D721Med (cell line): ENCODE results near the gene ZFHX3.

Experiments
- DNase-seq: peaks from one replicate; pipeline ENCODE4 v3.0.0; 2011; ENCODE audit warnings: low spot score; ENCODE audit not compliant: insufficient read length
- FAIRE-seq: peaks from 2 replicates; lab custom pipeline; 2011; peaks lifted over from hg19 to GRCh38; lab: Jason Lieb, UNC
- TF ChIP-seq, protein P1 (sequence below): IDR thresholded peaks from 2 replicates; pipeline ENCODE4 v1.5.1; 2012; ENCODE audit warnings: mild to moderate bottlenecking, control low read depth; ENCODE audit not compliant: insufficient read depth; ENCODE audit errors: missing control alignments

Gene ZFHX3

GRCh38 chr16:72838951-72839350 lies 209.0 kb downstream of the ZFHX3 start:
- TF ChIP-seq, protein P1, sequence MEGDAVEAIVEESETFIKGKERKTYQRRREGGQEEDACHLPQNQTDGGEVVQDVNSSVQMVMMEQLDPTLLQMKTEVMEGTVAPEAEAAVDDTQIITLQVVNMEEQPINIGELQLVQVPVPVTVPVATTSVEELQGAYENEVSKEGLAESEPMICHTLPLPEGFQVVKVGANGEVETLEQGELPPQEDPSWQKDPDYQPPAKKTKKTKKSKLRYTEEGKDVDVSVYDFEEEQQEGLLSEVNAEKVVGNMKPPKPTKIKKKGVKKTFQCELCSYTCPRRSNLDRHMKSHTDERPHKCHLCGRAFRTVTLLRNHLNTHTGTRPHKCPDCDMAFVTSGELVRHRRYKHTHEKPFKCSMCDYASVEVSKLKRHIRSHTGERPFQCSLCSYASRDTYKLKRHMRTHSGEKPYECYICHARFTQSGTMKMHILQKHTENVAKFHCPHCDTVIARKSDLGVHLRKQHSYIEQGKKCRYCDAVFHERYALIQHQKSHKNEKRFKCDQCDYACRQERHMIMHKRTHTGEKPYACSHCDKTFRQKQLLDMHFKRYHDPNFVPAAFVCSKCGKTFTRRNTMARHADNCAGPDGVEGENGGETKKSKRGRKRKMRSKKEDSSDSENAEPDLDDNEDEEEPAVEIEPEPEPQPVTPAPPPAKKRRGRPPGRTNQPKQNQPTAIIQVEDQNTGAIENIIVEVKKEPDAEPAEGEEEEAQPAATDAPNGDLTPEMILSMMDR, result no peak
- FAIRE-seq (no peak), DNase-seq (no peak)

- FAIRE-seq (no peak), DNase-seq (no peak)
- TF ChIP-seq, protein P1, result no peak
Measured at GRCh38 chr16:72838586-72838910, 209.4 kb downstream of the ZFHX3 start.

DNA sequence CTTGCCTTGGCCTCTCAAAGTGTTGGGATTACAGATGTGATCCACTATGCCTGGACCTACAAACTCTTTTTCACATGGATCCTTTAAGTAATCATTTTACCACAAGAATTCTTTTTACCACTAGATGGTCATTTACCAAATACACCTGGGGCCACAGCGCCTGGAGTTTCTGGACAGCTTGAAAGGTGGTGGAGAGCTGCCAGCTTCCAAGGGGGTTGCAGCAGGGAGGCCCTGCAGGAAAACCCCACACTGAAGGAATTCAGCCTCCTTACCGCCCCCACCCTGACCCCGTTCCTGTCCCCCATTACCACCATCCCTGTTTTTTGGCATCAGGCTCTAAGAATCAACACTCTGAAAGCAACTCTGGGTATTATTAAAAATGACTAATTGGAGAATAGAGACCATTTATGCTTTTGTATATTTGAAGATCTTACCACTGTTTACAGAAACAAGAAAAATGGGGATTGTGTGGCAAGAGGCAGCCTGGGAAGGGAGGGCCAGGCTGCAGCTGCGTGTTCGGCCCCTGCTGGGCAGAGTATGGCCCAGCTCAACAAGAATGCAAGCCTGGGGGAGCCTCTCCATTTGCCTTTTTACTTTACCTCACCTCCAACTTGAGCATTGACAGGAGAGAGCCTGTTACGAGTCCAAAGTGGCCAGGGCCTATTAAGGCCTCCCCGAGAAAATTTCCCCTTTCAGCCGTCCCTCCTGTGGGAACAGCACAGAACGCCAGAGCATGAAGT lies 209.9 kb downstream of the ZFHX3 start:
- FAIRE-seq, result no peak
- DNase-seq, result no peak
- TF ChIP-seq, protein P1, result no peak

GRCh38 chr16:72836985-72837384 lies 210.9 kb downstream of the ZFHX3 start:
- FAIRE-seq (no peak), DNase-seq (no peak)
- TF ChIP-seq, protein P1, result no peak

DNA sequence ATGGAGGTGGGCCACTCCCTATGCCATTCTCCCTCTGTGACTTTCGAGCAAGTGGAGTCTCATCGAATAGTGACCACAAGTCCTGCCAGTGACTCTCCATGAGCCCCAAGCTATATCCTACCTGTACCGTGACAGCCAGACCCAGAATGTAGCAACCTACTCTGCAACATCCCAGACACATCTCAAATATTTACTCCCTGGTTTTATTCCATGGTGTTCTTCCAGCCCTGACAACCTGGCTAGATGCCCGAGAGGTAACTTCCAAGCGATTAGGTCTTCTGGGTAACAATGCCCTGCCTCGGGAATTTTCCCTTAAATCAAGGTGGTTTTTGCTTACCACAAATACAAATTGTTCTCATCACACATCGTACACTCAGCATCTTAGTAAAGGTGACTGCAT lies 211.7 kb downstream of the ZFHX3 start:
- no peak for FAIRE-seq
- DNase-seq, result no peak
- TF ChIP-seq, protein P1, result no peak

- no peak for DNase-seq
- FAIRE-seq, result no peak
- TF ChIP-seq, protein P1, result no peak
Measured at GRCh38 chr16:72835086-72835485, 212.8 kb downstream of the ZFHX3 start.

DNA sequence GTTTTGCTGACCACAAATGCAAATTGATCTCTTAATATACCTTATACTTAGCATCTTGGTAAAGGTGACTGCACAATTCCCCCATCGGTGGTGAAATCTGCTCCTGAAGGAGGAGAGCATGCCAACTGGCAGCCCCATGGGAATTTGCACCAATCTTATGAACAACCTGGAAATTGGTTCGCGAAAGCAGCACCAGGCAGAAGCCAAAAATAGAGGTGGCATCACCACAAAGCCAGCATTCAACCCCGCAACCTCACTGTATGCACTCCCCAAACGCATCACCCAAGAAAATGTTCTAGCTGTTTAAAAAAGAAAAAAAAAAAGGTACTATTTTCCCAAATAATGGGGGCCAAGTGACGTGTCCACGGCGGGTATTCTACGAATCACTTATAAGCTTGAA lies 213.4 kb downstream of the ZFHX3 start:
- FAIRE-seq, result no peak
- DNase-seq, result no peak

More for the DNA sequence above, 213.4 kb downstream of the ZFHX3 start:
- TF ChIP-seq, protein P1, result no peak
